ENCODE data around the gene FANCE.

Gene FANCE

GRCh38 chr6:35468980-35469750 lies 17.0 kb downstream of the FANCE start:
- DNase-seq (ENCODE audit: low read depth), result no peak

- no peak for DNase-seq (ENCODE audit: low read depth)
These were observed 17.9 kb downstream of the FANCE start for GRCh38 chr6:35469751-35470662.

- DNase-seq (ENCODE audit: low read depth), result no peak
These were observed 18.6 kb downstream of the FANCE start for GRCh38 chr6:35470663-35471120.

GRCh38 chr6:35471836-35472345 lies 19.8 kb downstream of the FANCE start:
- no peak for DNase-seq (ENCODE audit: low read depth)

GRCh38 chr6:35473075-35473849 lies 21.1 kb downstream of the FANCE start:
- DNase-seq (ENCODE audit: low read depth), result no peak

GRCh38 chr6:35473850-35474130 lies 21.7 kb downstream of the FANCE start:
- DNase-seq (ENCODE audit: low read depth), result no peak

GRCh38 chr6:35474131-35474941 lies 22.2 kb downstream of the FANCE start:
- no peak for DNase-seq (ENCODE audit: low read depth)

- no peak for DNase-seq (ENCODE audit: low read depth)
These were observed 22.9 kb downstream of the FANCE start for GRCh38 chr6:35474942-35475570.

GRCh38 chr6:35475573-35475972 lies 23.4 kb downstream of the FANCE start:
- no peak for DNase-seq (ENCODE audit: low read depth)

- DNase-seq (ENCODE audit: low read depth), result no peak
These were observed 23.9 kb downstream of the FANCE start for GRCh38 chr6:35476004-35476403.

- DNase-seq (ENCODE audit: low read depth), result no peak
These were observed 24.9 kb downstream of the FANCE start for GRCh38 chr6:35477028-35477427.

GRCh38 chr6:35477551-35478179 lies 25.5 kb downstream of the FANCE start:
- no peak for DNase-seq (ENCODE audit: low read depth)

- DNase-seq (ENCODE audit: low read depth), result no peak
These were observed 26.1 kb downstream of the FANCE start for GRCh38 chr6:35478259-35478658.

GRCh38 chr6:35480176-35480575 lies 28.0 kb downstream of the FANCE start:
- DNase-seq (ENCODE audit: low read depth), result no peak

- DNase-seq (ENCODE audit: low read depth), result no peak
These were observed 29.1 kb downstream of the FANCE start for GRCh38 chr6:35481226-35481625.

- DNase-seq (ENCODE audit: low read depth), result no peak
These were observed 30.9 kb downstream of the FANCE start for GRCh38 chr6:35483062-35483461.

GRCh38 chr6:35483490-35483889 lies 31.4 kb downstream of the FANCE start:
- DNase-seq (ENCODE audit: low read depth), result no peak

GRCh38 chr6:35483893-35484645 lies 31.9 kb downstream of the FANCE start:
- no peak for DNase-seq (ENCODE audit: low read depth)

GRCh38 chr6:35484921-35485392 lies 32.8 kb downstream of the FANCE start:
- no peak for DNase-seq (ENCODE audit: low read depth)
